NCI-H2227 (cell line): ENCODE data around the gene PADI1.

ENCODE experiments used
- DNase-seq: peaks from one replicate; lab custom pipeline; 2025; ENCODE audit not compliant: unreplicated experiment; lab: John Stamatoyannopoulos, UW

PADI1 gene

GRCh38 chr1:17265950-17266349 is 61.0 kb downstream of the PADI1 start:
- no peak for DNase-seq

GRCh38 chr1:17270891-17271765 is 66.2 kb downstream of the PADI1 start:
- DNase-seq: no peak

- no peak for DNase-seq
Measured at GRCh38 chr1:17272066-17272465, 67.1 kb downstream of the PADI1 start.

GRCh38 chr1:17272646-17273045 is 67.7 kb downstream of the PADI1 start:
- DNase-seq: no peak

DNA sequence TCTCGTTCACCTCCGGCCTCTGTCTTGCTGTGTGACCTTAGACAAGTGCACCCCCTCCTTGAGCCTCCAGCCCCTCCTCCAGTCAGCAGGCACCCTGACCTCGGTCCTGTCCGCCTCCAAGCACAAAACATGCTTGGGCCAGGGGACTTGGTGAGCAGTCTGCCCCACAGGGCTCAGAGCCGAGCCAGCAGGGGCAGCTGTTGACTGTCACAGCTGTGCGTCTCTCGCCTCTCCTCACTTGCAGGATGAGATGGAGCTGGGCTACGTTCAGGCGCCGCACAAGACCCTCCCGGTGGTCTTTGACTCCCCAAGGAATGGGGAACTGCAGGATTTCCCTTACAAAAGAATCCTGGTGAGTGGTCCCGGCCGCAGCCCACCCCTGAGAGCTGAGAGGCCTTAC is 68.2 kb downstream of the PADI1 start:
- no peak for DNase-seq

DNA sequence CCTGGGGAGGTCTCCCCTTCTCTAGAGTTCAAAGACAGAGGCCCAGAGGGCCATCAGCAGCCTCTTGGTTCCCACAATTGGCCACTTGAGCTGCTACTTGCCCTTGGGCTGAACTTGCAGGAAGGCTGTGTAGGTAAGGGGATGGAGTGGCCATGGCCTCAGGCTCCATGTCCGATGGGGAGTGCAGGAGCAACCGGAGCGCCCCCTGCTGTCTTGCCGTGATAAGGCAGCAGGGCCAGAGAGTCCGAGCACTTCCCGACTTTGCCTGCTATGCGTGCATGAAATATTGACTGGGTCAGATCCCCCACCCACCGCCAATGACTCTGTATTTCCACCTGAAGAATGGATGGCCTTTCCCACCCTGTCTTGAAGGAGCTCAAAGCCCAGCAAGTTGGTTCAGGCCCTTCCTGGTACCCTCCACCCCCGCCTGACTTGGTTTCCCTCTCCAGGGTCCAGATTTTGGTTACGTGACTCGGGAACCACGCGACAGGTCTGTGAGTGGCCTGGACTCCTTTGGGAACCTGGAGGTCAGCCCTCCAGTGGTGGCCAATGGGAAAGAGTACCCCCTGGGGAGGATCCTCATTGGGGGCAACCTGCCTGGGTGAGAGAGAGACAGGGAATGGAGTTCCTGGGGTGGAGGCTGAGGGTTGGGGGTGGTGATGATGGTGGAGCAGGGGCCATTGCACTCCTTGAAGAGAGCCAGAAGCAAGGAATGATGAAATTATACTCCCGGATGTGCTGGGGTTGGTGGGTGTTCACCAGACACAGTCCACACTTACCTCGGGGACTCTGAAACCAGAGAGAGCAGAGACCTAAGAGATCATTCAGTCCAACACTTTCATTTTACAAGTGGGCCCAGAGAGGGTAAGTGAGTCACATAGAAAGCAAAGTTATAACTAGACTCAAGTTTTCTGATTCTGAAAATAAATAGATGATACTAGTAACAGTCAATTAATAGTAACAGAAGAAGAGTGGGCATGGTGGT is 69.5 kb downstream of the PADI1 start:
- peak; percentile 60 for DNase-seq

DNA sequence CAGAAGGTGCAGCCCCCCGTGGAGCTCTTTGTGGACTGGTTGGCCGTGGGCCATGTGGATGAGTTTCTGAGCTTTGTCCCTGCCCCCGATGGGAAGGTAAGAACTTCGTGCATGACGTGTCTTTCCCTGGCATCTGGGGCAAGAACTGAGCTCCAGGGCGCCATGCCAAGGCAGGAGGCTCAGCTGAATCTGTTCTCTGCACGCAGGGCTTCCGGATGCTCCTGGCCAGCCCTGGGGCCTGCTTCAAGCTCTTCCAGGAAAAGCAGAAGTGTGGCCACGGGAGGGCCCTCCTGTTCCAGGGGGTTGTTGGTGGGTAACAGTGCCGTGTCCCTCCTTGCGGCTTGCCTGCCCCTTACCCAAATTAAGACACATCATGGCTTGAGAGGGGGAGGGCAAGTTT is 71.6 kb downstream of the PADI1 start:
- no peak for DNase-seq

DNA sequence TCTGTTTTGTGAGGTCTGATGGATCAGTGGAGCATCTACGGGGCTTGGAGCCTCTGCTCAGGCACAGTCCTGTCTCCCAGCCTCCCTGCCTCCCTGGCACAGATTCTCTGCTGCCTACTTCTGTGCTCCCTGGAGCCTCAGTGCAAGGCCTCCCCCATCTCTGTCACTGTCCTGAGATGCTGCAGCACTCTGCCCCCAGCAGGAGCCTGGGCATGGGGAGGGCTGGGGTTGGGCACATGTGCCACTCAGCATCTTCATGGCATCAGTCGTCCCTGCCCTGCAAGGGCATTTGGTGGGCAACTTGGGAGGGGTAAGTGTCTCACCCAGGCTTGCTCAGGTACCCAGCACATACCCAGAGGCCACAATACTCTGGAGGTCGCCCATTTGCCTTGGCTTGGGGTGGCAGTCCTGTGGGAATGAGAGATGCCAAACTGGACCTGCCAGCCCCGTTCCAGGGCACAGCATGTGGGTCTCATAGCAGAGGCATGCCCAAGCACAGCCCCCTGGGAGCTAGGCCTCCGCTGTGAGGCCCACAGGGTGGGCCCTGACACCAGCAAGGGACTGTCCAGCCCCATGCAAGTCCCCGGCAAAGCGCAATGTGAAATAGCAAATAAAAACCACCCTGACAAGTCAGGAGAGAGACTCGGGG is 72.7 kb downstream of the PADI1 start:
- no peak for DNase-seq

DNA sequence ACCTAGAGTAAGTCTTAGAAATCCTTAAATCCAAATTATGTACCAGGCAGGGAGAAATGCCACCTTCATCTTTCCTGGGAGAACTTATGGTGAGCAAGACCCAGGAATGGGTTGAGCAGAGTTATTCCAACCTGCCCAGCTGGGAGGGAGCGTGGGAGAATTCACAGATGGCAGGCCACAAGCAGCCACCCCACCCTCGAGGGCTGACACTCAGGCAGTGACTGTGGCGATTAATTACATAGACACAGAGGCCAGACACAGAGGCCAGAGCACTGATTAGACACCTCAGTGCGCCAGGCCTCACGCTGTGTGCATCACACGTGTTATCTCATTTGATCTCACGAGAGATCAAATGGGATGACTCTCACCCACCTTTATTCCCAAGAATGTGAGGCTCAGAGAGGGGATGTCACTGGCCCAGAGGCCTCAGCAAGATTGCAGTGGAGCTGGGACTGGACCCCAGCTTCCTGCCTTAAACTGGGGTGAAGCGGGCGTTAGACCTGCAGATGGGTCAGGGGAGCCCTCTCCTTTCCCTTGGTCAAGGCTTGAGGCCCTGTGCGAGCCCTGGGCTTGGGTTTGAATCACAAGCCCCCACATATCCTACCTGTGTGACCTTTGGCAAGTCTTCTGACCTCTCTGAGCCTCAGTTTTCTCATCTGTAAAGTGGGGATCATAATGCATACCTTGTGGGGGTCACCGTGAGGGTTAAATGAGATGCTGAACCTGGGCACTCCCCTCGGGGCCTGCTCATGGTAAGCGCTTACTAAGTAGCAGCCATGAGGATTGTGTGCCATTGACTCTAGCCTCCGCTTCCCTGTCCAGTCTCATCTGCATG is 74.3 kb downstream of the PADI1 start:
- no peak for DNase-seq

DNA sequence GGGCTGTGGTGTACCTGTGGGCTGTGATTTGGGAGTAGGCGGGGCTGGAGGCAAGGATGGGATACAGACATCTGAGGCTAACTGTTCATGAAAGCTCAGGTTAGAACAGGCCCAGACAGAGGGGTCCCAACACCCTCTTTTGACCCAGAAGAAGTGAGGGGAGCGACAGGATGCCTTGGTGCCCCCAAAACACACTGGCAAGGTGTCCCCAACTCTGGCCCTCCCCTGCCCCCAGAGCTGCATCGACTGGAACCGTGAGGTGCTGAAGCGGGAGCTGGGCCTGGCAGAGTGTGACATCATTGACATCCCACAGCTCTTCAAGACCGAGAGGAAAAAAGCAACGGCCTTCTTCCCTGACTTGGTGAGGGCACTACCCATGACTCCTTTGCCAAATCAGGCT is 75.5 kb downstream of the PADI1 start:
- no peak for DNase-seq

DNA sequence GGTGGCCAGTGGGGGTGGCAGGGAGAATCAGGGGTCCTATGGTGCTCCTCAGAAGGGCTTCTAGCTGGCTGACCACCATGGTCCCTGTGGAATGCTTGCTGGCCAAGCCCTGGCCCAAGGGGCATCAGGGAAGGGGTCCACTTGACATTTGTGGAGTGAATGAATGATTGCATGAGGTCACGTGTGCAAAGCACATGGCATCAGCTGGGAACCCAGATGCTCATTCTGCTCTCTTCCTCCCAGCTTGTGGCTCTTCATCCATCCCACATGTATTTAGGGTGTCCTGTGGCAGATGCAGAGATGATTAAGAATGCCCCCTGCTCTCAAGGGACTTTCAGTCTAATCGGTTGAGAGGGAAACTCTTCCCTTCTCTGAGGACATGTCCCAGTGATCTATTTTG is 76.0 kb downstream of the PADI1 start:
- no peak for DNase-seq

DNA sequence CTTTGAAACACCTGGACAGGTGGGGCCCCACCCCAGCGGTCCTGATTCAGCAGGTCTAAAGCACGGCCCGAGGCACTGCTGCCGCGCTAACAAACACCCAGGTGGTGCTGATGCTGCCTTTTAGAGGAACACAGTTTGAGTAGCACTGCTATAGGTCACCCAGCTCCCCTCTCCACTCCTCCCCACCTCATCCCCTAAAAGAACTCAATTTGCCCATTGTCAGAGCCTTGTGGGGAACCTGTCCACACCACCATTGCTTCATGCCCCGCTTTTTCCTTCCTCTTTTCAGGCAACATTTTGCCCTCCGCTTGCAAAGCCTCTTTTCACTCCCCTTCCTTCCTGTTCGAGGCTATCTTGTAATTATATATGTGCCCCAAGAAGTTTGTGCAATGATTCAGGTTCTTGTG is 76.8 kb downstream of the PADI1 start:
- DNase-seq: no peak

- DNase-seq: no peak
Measured at GRCh38 chr1:17282836-17283235, 77.9 kb downstream of the PADI1 start.

GRCh38 chr1:17286646-17287045 is 81.7 kb downstream of the PADI1 start:
- no peak for DNase-seq

DNA sequence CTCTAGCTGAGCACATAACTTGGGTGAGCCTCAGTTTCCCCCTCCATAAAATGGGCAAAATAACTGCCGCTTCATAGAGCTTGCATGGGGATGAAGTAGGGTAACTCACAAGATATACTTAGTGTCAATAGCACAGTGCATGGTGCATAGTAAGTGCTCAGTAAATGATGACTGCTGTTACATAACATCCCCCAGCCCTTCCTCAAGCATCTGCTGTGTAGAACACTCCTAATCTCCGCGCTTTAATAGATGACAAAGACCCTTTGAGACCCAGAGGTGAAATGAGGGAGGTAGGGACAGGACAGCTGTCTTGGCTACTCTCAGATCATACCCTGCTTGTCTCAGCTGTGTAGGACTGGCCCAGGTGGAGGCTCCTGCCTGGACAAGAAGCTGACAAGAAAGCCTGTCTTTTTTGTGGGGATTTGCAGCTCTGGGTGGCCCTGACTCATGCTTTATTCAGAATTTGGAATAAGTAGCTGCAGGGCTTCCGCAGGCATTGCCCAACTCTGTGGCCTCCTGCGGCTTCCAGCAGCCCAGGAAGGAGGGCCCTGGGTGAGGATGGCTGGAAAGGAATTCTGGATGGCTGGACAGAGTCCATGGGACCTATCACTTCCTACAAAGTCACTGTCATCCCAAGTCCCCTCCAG is 82.3 kb downstream of the PADI1 start:
- DNase-seq: no peak

- DNase-seq: no peak
Measured at GRCh38 chr1:17289721-17290120, 84.8 kb downstream of the PADI1 start.

DNA sequence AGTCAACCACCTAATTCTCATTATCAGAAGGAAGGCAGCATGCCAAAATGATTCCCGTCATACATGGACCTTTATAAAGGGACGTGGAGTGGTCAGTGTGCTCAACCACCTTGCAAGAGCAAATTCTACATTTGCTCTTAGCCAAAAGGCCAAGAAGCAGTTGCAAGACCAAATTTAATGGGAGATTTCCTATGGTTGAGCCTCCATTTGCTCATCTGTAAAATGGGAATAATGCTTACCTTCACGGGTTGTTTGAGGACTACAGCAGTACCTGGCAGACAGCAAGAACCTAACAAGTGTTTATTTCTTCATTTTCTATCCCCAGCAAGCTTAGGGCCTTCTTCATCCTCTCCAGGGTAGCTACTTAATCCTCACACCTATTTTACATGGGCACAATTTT is 85.6 kb downstream of the PADI1 start:
- no peak for DNase-seq

DNA sequence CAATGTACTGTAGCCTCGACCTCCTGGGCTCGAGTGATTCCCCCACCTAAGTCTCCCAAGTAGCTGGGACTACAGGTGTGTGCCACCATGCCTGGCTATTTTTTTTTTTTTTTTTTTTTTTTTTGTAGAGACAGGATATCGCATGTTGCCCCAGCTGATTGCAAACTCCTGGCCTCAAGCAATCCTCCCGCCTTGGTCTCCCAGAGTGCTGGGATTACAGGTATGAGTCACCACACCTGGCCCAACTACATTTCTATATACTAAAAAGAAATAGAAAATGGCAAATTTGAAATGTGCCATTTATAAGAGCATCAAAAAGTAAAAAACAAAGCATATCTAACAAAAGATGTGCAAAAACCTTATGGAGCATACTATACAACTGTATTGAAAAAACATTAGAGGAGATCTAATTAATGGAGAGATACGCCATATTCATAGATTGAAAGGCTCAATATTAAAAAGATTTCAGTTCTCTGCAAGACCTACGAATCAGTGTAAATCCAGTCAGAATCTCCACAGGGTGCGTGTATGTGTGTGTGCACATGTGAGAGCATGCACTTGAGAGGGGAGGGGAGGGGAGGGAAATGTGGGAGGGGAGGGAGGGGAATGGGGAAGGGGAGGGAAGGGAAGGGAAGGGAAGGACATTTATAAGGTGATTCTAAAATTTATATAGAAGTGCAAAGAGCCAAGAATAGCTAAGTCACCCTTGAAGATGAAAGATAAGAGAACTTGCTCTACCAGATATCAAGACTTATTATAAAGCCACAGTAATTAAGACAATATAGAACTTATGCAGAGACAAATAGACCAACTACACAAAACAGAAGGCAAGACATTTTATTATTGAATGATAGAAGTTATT is 87.6 kb downstream of the PADI1 start:
- no peak for DNase-seq
